K562 (cell line): ENCODE measurements around the gene UBE2I. TPM values are rescaled to one million over a fixed set of nuclear protein-coding genes. Genes with fewer than 3 reads are reported as not detected.
A peak's percentile ranks its signal among the peaks of the same experiment; 100 is the strongest.

Experiments
- ELF1 ChIP-seq: fragments of 200-800 bp; sonication (Bioruptor generic); IDR thresholded peaks from 2 replicates; pipeline ENCODE4 v1.6.1; 2016; ENCODE audit warnings: missing genetic modification characterization, missing compliant biosample characterization
- POLR2AphosphoS5 ChIP-seq: IDR thresholded peaks from 2 replicates; pipeline ENCODE4 v1.6.1; 2011; ENCODE audit warnings: mild to moderate bottlenecking, low read depth, low read length, moderate library complexity; ENCODE audit not compliant: control insufficient read depth, insufficient read depth
- RBBP5 ChIP-seq: fragments of 200-600 bp; sonication (generic); IDR thresholded peaks from 2 replicates; pipeline ENCODE4 v1.6.1; 2012; ENCODE audit warnings: borderline replicate concordance, mild to moderate bottlenecking, low read length, control low read depth, inconsistent platforms; ENCODE audit not compliant: insufficient read depth, poor library complexity, severe bottlenecking
- SIN3A ChIP-seq, 2 experiments: fragments of 150-350 bp in 1 of 2; IDR thresholded peaks; 2 replicates each; pipeline ENCODE4 v1.6.1; 2011 to 2016; ENCODE audit warnings: borderline replicate concordance in 2 of 2, low read depth in 2 of 2, low read length in 2 of 2, mild to moderate bottlenecking in 2 of 2, moderate library complexity in 2 of 2; ENCODE audit not compliant: control insufficient read depth in 1 of 2
- TRIM24 ChIP-seq, 2 experiments: fragments of 450-650 bp; IDR thresholded peaks; 2 replicates each; pipeline ENCODE4 v1.6.1; 2016
- polyA plus RNA-seq, 8 experiments: library from polyadenylated mRNA; depleted of rRNA in 4 of 8; stranded (reverse) in 5 of 8; unstranded in 3 of 8; fragments of >200 nt; fragmentation: Nextera tagmentation in 2 of 8; fragmentation: Illumina TruSeq in 1 of 8; extraction: Ambion mirVana in 2 of 8; extraction: Trizol in 1 of 8; gene quantifications; 2 replicates each; pipeline versions ENCODE4 v1.2.1 to v1.2.3, GENCODE V29; 2011 to 2014; ENCODE audit warnings: inconsistent platforms in 1 of 8, missing spikeins in 1 of 8
- total RNA-seq, 7 experiments: library from RNA; depleted of rRNA in 6 of 7; stranded (reverse); fragments of >200 nt in 6 of 7; fragmentation: Illumina TruSeq in 2 of 7; extraction: Trizol in 2 of 7; gene quantifications; 2 replicates each; pipeline versions ENCODE4 v1.2.1 to v1.2.3, GENCODE V29; 2011 to 2021; ENCODE audit warnings: low replicate concordance in 1 of 7
- TF ChIP-seq, protein P1 (sequence below), 2 experiments: IDR thresholded peaks; 2 replicates each; pipeline ENCODE4 v1.6.1; 2012; ENCODE audit warnings: improper control_type of control experiment in 2 of 2, low read depth in 2 of 2, low read length in 2 of 2, borderline replicate concordance in 1 of 2
- TF ChIP-seq, protein P2 (sequence below), 2 experiments: fragments of 450-650 bp in 1 of 2; sonication (generic) in 1 of 2; formaldehyde crosslinking in 1 of 2; IDR thresholded peaks in 1 of 2; conservative IDR thresholded peaks in 1 of 2; 2 replicates each; pipeline versions ENCODE4 v1.6.1 to v1.8.1; 2016 to 2023; ENCODE audit warnings: mild to moderate bottlenecking in 2 of 2, moderate library complexity in 2 of 2, inconsistent platforms in 1 of 2, missing genetic modification reagents in 1 of 2
- TF ChIP-seq, protein P3 (sequence below), 2 experiments: fragments of 450-650 bp; conservative IDR thresholded peaks; 2 replicates each; pipeline ENCODE4 v1.6.1; 2017; ENCODE audit warnings: mild to moderate bottlenecking in 2 of 2, moderate library complexity in 2 of 2
- TF ChIP-seq, protein P4 (sequence below): fragments of 450-650 bp; IDR thresholded peaks from 2 replicates; pipeline ENCODE4 v1.6.1; 2016; ENCODE audit warnings: low read depth

The UBE2I gene
- total and polyA plus RNA-seq, 9 of the 15 experiments (the other 6 are each of a cell fraction or from before 2014, with no cell fraction given) = 36.6 to 254 (median 104) TPM

DNA sequence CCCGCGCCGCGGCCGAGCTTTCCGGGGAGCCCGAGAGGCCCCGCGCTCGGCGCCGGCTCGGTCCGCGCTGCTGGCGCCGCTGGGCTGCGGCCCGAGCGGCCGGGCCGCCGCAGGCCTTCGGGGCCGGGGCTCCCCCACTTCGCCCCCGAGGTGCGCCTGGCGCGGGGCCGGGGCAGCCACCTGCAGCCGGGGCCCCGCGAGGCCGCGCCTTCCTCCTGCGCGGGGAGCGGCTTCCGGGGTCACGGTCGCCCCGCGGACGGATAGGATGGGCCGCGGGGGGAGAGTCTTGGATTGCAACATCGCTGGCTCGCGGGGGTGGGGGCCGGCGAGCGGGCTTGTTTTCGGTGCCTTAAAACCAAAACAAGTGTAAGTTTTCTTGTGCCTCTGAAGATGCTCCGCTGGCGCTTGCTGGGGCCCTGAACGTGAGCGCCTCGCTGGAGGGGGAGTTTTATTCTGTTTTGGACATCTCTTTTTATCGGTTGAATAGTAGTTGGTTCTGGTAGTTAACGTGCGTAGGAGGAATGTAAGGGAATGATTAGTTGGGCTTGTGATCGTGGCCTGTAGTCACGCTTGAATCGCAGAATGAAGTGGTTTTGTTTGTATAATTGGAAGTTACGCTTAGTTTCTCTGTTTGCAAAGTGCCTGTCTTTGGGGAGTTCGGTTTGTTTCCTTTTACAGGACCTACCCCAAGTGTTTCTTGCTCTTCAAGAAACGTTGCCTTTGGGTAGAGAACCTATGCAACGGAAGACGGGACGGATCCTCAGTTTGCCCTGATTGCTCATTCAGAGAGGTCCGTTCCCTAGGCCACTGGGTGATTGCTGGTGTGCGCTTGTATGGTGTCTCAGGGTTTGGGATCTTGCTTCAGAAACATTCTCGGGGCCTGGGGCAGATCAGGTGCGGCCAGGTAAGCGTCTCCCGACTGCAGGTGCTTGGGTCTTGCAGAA, 724 bp downstream of the UBE2I start (continued):
- TF ChIP-seq, protein P1, sequence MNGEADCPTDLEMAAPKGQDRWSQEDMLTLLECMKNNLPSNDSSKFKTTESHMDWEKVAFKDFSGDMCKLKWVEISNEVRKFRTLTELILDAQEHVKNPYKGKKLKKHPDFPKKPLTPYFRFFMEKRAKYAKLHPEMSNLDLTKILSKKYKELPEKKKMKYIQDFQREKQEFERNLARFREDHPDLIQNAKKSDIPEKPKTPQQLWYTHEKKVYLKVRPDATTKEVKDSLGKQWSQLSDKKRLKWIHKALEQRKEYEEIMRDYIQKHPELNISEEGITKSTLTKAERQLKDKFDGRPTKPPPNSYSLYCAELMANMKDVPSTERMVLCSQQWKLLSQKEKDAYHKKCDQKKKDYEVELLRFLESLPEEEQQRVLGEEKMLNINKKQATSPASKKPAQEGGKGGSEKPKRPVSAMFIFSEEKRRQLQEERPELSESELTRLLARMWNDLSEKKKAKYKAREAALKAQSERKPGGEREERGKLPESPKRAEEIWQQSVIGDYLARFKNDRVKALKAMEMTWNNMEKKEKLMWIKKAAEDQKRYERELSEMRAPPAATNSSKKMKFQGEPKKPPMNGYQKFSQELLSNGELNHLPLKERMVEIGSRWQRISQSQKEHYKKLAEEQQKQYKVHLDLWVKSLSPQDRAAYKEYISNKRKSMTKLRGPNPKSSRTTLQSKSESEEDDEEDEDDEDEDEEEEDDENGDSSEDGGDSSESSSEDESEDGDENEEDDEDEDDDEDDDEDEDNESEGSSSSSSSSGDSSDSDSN (IDR thresholded peaks at IDR 0.05; ENCODE audit: borderline replicate concordance in 1 of 2, low read depth in 2 of 2, low read length in 2 of 2) = 0 out of 4 replicates have a peak, but pooled peaks have one; percentile 41 to 43
- TF ChIP-seq POLR2AphosphoS5 (0 out of 2 replicates have a peak, but pooled peaks have one; percentile 9), RBBP5 (peak; percentile 20), SIN3A (IDR thresholded peaks at IDR 0.05; ENCODE audit: borderline replicate concordance in 2 of 2, control insufficient read depth in 1 of 2, low read depth in 2 of 2, low read length in 2 of 2) (0 out of 4 replicates have a peak, but pooled peaks of 1 of the 2 experiments have one; percentile 54), ELF1 (tag) (peak; percentile 75), TRIM24 (IDR thresholded peaks at IDR 0.05) (peak in 1 of 2 experiments; percentile 41; a peak in 1 of 4 replicates)
- TF ChIP-seq, protein P2, sequence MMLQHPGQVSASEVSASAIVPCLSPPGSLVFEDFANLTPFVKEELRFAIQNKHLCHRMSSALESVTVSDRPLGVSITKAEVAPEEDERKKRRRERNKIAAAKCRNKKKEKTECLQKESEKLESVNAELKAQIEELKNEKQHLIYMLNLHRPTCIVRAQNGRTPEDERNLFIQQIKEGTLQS (IDR thresholded peaks at IDR 0.05) = peak; percentile 50; the same call in 1 of the 2 replicates
- TF ChIP-seq, protein P2 (CRISPR knock-in tag; conservative IDR thresholded peaks at IDR 0.05) = no peak
- TF ChIP-seq, protein P3, sequence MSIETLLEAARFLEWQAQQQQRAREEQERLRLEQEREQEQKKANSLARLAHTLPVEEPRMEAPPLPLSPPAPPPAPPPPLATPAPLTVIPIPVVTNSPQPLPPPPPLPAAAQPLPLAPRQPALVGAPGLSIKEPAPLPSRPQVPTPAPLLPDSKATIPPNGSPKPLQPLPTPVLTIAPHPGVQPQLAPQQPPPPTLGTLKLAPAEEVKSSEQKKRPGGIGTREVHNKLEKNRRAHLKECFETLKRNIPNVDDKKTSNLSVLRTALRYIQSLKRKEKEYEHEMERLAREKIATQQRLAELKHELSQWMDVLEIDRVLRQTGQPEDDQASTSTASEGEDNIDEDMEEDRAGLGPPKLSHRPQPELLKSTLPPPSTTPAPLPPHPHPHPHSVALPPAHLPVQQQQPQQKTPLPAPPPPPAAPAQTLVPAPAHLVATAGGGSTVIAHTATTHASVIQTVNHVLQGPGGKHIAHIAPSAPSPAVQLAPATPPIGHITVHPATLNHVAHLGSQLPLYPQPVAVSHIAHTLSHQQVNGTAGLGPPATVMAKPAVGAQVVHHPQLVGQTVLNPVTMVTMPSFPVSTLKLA (conservative IDR thresholded peaks at IDR 0.05) = peak in 1 of 2 experiments; percentile 57; a peak in 2 of 4 replicates
- TF ChIP-seq, protein P4, sequence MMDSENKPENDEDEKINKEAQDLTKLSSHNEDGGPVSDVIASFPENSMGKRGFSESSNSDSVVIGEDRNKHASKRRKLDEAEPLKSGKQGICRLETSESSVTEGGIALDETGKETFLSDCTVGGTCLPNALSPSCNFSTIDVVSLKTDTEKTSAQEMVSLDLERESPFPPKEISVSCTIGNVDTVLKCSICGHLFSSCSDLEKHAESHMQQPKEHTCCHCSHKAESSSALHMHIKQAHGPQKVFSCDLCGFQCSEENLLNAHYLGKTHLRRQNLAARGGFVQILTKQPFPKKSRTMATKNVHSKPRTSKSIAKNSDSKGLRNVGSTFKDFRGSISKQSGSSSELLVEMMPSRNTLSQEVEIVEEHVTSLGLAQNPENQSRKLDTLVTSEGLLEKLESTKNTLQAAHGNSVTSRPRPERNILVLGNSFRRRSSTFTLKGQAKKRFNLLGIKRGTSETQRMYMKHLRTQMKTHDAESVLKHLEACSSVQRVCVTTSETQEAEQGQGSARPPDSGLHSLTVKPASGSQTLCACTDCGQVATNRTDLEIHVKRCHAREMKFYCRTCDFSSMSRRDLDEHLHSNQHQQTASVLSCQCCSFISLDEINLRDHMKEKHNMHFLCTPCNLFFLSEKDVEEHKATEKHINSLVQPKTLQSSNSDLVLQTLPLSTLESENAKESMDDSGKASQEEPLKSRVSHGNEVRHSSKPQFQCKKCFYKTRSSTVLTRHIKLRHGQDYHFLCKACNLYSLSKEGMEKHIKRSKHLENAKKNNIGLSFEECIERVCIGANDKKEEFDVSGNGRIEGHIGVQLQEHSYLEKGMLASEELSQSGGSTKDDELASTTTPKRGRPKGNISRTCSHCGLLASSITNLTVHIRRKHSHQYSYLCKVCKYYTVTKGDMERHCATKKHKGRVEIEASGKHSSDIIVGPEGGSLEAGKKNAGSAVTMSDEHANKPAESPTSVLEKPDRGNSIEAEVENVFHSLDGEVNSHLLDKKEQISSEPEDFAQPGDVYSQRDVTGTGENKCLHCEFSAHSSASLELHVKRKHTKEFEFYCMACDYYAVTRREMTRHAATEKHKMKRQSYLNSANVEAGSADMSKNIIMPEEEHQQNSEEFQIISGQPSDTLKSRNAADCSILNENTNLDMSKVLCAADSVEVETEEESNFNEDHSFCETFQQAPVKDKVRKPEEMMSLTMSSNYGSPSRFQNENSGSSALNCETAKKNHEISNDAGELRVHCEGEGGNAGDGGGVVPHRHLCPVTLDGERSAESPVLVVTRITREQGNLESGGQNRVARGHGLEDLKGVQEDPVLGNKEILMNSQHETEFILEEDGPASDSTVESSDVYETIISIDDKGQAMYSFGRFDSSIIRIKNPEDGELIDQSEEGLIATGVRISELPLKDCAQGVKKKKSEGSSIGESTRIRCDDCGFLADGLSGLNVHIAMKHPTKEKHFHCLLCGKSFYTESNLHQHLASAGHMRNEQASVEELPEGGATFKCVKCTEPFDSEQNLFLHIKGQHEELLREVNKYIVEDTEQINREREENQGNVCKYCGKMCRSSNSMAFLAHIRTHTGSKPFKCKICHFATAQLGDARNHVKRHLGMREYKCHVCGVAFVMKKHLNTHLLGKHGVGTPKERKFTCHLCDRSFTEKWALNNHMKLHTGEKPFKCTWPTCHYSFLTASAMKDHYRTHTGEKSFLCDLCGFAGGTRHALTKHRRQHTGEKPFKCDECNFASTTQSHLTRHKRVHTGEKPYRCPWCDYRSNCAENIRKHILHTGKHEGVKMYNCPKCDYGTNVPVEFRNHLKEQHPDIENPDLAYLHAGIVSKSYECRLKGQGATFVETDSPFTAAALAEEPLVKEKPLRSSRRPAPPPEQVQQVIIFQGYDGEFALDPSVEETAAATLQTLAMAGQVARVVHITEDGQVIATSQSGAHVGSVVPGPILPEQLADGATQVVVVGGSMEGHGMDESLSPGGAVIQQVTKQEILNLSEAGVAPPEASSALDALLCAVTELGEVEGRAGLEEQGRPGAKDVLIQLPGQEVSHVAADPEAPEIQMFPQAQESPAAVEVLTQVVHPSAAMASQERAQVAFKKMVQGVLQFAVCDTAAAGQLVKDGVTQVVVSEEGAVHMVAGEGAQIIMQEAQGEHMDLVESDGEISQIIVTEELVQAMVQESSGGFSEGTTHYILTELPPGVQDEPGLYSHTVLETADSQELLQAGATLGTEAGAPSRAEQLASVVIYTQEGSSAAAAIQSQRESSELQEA = no peak
